GM12801 (cell line): ENCODE results near the gene LGALS8.

Experiments
- TF ChIP-seq, protein P1 (sequence below): IDR thresholded peaks from one replicate; pipeline ENCODE4 v1.5.1; 2011; ENCODE audit warnings: control low read depth; ENCODE audit not compliant: insufficient read length; ENCODE audit errors: extremely low read depth

The LGALS8 gene

GRCh38 chr1:236502579-236502971 is 21.2 kb upstream of the LGALS8 start:
- TF ChIP-seq, protein P1, sequence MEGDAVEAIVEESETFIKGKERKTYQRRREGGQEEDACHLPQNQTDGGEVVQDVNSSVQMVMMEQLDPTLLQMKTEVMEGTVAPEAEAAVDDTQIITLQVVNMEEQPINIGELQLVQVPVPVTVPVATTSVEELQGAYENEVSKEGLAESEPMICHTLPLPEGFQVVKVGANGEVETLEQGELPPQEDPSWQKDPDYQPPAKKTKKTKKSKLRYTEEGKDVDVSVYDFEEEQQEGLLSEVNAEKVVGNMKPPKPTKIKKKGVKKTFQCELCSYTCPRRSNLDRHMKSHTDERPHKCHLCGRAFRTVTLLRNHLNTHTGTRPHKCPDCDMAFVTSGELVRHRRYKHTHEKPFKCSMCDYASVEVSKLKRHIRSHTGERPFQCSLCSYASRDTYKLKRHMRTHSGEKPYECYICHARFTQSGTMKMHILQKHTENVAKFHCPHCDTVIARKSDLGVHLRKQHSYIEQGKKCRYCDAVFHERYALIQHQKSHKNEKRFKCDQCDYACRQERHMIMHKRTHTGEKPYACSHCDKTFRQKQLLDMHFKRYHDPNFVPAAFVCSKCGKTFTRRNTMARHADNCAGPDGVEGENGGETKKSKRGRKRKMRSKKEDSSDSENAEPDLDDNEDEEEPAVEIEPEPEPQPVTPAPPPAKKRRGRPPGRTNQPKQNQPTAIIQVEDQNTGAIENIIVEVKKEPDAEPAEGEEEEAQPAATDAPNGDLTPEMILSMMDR = no peak

GRCh38 chr1:236502972-236503639 is 20.7 kb upstream of the LGALS8 start:
- TF ChIP-seq, protein P1 = no peak

DNA sequence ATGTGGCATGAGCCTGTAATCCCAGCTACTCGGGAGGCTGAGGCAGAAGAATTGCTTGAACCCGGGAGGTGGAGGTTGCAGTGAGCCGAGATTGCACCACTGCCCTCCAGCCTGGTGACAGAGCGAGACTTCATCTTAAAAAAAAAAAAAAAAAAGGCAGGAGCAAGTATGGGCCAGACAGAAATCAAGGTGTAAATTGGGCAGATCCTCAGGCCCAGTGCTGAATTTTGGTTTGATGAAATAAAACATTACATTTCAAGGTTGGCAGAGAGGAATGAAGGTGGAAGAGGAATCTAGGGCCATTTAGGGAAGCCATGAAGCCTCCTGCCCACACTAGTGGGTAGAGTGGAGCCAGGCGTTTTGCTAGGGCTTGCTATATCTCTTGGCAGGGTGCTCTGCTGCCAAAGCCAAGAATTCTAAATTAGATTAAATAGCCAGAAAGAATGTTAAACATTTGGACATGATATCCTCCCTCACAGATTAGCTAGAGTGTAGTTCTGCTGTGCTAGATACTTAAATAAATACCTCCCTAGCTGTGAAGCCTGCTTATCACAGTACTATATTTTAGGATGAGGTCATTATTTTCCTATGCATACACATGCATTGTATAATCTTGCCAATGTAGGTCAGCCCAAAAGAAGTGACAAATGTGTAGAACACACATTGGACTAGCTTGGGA is 16.6 kb upstream of the LGALS8 start:
- TF ChIP-seq, protein P1 = no peak

- TF ChIP-seq, protein P1 = no peak
These were observed 15.2 kb upstream of the LGALS8 start for GRCh38 chr1:236508593-236509027.

DNA sequence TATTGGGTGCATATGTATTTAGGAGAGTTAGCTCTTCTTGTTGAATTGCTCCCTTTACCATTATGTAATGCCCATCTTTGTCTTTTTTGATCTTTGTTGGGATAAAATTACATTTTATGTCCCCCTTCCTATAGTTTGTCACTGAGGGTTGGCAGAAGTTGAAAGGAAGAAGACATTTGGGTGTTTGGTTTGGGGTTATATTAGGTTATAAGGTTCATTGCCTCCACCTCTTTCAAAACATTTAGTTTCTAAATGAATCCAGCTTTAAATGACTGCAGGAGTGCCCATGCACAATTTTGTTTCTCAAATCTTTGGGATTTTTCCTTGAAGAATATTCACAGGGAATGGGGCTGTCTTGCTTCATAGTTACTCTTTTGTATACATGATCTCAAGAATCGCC is 14.6 kb upstream of the LGALS8 start:
- TF ChIP-seq, protein P1 = no peak

GRCh38 chr1:236509647-236510401 is 14.0 kb upstream of the LGALS8 start:
- TF ChIP-seq, protein P1 = no peak

- TF ChIP-seq, protein P1 = no peak
These were observed 11.9 kb upstream of the LGALS8 start for GRCh38 chr1:236511735-236512418.
